OCI-M2 (cell line): Measurements from ENCODE around the gene KCNJ3.

Experiments
- DNase-seq: peaks from one replicate; lab custom pipeline; 2025; ENCODE audit not compliant: unreplicated experiment; lab: John Stamatoyannopoulos, UW

The KCNJ3 gene

DNA sequence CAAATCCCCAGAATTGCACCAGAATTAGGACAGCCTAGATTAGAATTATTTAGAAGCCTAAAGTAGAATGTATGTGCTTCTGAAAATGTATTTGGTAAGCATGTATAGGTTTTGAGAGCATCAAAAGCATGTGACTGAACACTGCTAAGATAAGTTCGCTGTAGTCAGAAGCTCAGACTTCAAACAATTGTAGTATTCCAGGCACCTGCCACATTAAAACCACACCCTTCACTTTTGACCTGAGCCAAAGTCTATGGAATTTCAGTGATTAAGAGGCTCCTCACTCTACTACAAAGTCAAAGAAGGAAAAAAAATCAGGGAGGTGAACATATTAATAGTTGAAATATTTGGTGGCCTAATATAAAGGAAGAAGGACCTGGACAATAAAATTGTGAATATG, 8.2 kb downstream of the KCNJ3 start:
- no peak for DNase-seq

DNA sequence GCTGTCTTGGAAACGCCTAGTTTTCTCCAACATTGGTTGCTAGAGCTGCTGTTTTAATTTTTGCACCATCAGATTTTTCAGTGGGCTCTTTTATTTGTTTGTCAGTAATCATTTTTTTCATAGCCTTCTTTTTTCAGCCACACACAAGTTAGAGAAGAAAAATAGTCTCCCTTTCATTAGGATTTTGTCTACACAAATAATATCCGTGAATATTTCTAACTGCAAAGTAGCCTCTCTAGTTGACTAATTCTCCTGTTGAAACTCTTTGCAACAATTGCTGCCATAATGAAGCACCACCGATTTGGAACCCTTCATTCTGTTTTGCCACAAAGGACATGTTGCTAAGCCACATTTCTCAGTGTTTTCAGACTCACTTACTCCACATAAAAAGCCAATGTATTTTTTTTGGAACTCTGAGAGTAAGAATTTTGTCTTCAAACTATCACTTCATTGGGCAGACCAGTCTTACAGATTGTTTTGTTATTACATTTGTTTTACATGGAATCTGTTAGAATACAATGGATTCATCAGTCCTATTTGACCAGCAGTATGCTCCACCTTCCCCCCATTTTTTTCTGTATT, 9.6 kb downstream of the KCNJ3 start:
- no peak for DNase-seq

DNA sequence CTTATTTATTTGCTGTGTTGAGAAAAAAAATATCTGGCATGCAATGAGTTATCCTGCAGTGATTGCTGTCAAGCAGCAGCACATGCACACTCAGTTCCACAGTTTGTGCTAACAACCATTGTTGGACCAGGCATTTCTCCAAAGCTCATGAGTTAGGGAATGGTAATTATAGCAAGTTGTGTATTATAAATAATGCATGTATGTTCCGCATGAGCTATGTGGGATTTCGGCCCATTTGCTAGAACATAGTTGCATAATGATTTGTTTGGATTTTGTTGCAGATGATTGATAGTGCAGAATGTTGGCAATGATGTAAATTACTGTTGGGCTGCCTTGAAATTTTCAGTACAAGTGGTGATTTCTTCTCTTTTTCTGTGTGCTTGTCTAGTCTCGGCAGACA, 10.7 kb downstream of the KCNJ3 start:
- no peak for DNase-seq

DNA sequence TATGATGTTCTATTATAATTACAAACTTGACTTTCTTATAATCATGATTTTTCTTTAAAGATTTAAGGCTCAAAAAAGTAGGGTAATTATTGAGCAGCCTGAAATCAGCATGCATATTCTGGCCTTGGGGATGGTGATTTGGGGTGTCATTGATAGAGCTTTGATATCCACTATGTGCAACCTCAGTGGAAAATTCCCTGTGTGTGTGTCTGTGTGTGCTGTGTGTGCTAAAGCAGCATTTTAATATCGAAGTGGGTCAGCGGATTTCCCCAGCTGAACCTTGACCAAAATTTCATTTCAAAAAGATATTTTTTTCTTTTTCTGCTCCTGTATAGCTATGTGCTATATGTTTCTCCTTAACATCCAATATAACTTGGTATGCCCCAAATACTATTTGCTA, 11.6 kb downstream of the KCNJ3 start:
- no peak for DNase-seq

DNA sequence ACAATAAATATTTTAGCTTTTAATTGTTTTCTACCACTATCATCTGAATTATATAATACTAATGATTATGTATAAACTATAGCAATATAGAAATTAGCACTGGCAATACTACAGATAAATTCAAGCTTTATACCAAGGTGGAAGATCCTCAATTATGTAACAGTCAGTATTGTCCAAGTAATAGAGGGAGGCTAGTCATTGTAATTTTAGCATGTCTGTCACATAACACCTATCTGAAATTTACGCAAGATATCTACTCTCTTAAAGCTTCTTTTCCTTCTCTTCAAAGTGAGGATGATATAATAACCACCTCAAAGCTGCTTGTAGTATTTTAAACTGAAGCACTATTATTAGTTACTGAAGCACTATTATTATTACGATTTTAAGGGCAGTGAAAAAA, 12.2 kb downstream of the KCNJ3 start:
- no peak for DNase-seq

DNA sequence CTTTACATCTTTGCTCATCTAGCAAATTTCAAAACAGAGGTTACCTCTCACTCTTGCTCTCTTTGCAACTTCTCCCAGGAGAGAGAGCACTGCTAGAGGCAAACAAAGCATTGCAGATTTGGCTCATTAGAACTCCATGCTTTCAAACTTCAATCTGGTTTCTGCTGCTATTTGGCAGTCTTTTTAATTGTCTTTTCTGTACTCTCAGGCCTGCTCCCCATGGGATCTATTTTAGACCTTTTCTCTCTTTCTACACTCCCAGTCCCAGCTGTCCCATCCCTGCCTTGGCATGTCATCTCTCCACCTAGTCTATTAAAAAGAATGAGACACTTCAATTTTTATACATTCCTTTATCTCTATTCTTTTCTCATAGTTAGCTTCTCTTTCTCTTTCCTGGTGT, 15.2 kb downstream of the KCNJ3 start:
- DNase-seq, result no peak

DNA sequence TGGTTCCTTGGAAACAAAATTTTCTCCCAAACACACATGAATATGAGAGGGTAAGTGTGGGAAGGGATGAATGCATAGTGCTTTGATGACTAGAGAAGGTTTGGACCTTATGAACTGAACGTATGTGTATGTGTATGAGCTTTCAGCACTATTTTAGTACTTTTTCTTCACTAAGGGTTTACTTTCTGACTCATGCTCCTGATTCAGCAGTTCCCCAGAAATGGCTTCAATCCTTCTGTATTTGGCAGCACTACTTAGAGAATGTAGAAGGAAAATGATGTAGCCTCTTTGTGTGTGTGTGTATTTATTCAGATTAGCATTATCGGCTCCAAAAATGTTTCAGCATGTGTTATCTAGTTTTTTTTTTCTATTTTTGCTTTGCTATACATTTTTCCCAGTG, 22.2 kb downstream of the KCNJ3 start:
- DNase-seq, result no peak

DNA sequence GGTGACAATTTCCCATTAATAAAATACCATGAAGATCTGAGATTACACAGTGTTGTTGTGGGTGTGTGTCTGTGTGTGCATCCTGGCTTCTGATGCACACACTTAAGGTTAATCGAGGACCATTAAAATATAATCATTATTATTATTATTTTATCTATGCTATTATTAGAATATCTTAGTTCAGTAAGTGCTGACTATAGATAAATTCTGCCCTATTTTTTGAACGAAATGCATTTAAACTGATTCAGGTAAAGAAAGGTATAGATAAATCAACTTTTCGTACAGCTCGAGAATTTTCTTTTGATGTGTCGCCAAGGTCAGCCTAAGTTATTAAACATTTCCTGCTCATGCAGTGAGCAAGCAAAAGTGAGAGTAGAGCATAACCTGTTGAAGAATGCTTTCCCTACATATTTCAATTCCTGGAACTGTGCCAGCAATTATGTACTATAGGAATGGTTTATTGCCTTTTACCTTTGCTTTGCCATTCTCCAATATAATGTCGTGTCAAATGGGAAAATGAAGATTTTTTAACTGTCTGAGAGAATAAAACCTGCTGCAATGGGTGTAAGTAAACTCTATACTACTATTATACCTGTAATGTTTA, 25.8 kb downstream of the KCNJ3 start:
- DNase-seq, result no peak

DNA sequence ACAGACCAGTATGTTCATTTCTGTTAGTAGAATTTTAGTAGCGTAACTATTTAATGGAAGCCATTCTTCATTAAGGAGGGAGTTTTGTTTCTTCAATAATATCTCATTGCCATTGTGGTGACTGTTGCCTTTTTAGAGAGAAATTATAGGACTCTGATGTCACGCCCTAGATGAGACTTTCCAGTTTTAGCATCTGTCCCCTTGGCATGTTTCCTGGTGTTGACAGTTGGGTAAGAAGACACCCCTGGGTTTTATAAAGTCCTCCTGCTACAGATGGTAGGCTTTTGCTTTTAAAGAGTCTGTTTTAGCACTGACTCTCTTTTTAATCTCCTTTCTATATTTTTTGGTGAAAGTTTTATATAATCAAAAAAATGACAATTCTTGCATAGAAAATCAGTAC, 41.9 kb downstream of the KCNJ3 start:
- no peak for DNase-seq

DNA sequence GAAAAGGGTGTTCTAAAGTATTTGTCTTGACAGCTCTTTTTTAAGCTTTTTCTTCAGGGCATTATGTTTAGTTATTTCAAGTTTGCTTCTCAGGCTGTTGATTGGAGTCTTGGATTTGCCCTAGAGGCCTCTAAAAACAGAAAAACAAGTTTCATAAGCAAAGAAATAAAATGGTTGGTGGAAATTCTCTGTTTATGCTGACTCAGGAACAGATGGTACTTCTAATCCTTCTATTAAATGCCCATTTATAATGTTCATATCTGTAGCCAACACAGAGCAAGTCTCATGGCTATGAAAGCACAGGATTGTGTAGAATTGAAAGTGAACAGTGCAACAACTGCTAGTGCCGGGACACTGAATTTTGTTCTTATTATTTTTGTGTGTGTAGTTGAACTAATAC, 60.4 kb downstream of the KCNJ3 start:
- no peak for DNase-seq

DNA sequence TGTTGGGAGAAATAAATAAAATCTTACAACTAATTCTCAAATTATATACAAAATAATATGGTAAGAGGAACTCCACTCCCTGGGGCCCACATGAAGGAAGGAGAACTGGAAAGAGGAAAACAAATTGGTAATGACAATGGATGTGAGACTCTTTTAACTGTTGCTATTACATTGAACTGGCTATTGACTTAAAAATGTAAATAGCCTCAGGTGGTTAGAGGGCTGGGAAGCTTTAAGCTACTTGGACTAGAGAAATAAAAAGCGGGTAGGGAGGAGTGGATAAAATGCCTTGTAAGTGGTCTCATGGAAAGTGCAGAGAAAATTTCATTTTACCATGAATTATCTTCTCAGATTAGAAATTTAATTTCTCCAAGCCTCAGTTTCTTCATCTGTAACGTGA, 64.1 kb downstream of the KCNJ3 start:
- no peak for DNase-seq

DNA sequence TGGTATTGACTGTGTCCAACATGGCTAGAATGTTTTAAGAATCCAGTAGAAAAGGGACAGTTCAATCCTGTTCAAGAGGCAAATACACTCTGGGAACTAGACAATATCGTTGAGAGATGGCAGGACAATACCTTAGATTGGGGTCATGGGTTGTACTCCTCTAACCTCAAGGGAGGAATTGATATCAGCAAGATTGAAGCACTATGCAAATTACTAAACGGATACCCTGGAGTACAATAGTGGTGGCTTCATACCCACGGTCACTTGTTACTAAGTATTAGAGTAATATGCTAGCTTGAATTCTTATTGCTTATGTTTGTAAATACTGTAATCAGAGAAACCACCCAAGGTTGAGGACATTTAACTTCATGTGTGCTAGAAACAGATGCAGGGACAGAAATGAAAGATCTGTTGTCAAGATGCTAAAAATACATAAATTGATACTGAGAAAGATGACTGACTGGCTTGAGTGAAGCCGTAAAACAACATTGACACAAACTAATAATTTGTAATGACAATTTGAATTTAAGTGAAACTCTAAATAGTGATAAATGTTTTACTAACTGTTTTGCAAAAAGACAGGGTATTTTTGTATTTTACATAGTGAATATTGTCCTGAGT, 73.3 kb downstream of the KCNJ3 start:
- DNase-seq, result no peak

DNA sequence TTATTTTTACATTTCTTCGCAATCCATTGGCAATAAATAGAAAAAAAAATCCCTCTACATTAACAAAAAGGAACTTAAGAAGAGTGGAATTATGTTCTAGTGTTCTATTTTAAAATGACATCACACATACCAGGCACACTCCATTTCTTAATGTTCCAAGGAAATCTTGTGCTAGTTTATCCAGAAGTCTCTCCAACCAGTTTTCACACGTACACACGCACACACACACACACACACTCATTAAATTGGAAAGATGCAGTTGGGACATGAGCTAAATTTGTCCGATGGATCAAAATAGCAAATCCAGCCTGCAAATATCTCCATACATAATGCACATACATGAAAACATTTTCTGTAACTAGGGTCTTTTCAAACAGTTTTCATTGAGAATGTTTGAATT, 78.3 kb downstream of the KCNJ3 start:
- DNase-seq, result no peak

DNA sequence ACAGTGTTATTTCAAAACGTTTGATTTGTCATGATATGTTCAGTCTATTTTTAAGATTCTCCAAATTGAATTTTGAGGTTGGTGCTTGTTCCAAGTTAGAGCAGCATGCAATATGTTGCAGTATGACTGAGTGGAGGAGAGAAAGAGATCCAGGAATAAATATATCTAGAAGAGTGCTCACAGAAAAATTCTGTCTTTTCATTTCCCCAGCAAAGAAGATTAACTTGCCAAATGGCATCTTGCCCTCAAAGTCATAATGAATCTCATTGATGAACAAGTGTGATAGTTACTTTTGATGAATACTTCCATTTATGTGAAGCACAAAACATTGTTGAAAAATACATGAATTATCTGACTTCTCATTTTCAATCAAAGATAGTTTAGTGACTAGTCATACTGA, 95.9 kb downstream of the KCNJ3 start:
- no peak for DNase-seq

DNA sequence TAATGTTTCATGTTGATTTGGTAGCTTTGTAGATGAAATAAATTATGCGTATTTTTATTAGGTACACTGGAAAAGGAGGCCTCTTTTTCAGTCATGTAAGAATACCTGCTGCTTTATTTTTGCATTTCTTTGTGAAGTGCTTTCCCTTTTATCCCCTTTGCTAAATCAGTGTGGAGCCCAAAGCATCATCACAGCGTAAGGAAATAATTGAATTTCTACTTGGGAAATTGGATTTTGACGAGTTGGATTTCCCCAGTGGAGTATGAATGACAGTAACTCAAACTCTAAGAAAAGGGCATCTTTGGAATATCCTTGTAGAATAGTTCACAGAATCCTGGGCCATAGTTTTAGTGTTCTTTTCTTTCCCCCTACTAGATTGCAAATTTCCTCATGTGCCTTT, 97.2 kb downstream of the KCNJ3 start:
- DNase-seq, result no peak

DNA sequence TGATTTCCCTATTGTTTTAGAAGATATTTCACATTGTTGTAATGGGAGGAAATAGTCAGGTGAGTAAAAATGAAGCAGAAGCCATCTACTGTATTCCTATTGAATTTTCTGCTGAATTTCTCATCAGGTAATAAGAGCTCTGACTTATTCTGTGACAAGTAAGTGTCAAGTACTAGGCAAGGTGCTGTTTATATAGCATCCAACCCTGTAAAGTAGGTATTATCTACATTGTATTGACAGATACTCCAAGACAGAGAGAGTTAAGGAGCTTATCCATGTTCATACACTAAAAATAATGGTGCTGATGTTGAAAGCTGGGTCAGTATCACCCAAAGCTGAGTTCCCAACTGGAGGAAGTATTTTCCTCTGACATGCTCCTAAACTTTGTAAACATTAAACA, 106.0 kb downstream of the KCNJ3 start:
- no peak for DNase-seq

DNA sequence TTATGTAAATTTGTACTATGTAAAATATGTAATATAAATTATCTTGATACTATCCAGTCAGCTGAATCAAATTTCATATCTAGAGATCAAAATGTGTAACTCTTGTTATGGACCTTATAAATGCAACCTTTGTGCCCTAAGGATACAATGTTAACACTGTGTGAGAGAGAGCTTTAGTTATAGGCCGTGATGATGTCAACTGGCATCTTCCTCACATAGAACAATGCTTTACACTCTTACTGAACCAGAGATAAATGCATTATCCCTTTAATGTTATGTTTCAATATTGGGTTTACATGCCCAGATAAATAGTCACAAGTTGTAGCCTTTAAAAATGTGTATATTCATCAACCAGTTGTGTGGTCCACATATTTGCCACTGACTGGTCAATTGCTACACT, 115.1 kb downstream of the KCNJ3 start:
- DNase-seq, result no peak

DNA sequence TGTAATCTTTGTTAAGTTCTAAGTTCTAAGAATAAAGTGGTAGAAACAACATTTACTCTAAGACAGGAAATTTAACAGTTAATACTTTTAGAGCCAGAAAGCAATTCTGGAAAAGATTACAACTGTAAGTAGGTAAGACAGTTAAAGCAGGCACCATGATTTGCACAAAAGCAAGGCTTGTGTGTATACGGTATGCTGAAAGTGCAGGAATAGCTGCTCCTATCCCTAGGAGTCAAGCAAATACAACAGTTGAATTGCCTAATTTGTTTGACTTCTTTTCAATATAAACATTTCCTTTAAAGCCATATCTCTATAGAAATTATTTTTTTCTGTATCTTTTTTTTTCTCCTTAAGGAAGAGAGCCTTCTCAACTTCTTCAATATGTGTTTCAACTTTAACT, 116.4 kb downstream of the KCNJ3 start:
- DNase-seq, result no peak

DNA sequence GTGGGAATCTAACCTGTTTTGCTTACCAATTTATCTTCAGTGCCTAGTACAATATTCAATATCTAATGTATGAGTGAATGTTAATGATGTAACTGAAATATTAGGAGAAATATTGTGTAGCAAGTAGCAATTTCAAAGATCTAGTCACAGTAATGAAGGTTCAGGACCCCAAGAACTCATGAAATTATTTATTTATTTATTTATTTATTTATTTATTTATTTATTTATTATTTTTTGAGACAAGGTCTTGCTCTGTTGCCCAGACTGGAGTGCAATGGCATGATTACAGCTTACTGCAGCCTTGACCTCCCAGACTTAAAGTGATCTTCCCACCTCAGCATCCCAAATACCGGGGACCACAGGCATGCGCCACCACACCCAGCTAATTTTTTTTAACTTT, 126.9 kb downstream of the KCNJ3 start:
- no peak for DNase-seq

DNA sequence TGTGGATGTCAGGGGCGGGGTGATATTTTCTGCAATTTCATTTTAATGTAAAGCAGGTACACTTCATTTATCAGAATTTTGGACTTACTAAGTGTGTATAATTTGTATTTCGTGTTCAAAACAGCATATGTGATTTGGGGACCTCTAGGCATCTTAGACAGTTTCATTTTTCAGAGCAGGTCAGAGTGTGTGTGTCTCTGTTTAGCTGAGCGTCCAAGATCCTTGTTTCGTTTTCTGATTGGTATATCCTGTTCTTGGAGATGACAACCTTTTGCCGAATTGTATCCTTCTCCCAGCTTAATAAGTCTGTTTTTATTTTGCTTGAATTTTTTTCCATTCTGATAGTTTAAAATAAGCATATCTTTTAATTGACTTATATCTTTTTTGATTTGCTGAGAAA, 128.3 kb downstream of the KCNJ3 start:
- DNase-seq, result no peak

DNA sequence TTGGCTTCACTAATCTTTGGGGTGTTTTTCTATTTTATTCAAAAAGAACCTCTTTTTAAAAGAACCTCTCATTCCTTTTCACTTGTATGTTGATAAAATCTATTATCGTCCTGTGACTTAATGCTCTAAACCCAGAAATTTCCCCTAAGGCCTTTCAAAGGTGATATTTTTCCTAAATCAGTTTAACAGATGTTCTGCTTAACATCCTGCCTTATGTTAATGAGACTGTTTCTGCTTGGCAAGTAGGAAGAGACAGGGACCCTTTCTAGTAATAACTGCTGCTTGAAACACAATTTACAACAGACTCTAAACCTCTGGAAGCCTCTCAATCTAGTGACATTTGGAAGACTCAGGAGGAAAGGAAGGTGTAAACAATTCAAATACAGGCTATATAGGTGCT, 128.8 kb downstream of the KCNJ3 start:
- no peak for DNase-seq

DNA sequence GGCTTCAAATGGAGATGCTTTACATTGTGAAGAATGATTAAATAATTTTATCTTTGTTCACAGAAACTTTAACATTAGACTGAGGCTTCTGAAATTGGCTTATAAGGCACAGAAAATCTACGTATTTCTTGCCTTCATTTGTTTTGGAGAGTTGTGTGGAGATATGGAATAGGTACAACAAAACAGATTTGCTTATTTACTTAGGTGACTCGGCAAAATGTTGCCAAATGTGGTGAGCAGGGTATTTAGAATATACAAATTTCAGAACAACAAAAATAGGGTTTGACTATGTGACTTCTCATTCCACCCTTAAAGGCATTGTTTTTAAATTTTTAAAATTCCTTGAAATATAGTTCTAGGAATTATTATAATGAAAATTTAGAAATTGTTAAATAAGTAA, 134.2 kb downstream of the KCNJ3 start:
- DNase-seq, result no peak

DNA sequence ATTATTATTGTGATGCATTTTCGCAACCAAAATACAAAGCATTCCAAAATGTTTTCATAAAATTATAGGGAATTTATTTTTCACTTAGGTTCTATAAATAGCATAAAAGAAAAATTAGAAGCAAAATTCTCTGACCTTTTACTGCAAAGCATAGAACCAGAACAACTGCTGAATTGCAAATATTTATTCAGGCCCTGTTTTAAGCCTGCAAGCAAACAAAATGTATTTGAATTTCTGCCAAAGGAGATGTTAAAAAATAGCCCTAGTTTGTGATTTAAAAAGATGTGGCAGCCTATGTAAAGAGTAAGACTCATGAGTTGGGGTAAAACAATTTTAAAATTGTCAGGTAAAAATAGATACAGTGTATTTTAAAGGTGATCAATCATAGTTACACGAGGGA, 138.1 kb downstream of the KCNJ3 start:
- DNase-seq, result no peak
